Muscle layer of duodenum (tissue), 2 donors: ENCODE results near the gene CDK5R2.

Experiments used
- H3K27ac ChIP-seq: one replicate; pipeline ENCODE4 v1.7.0; 2013; ENCODE audit warnings: mild to moderate bottlenecking, low read length
- H3K27me3 ChIP-seq: one replicate; pipeline ENCODE4 v1.7.0; 2013; ENCODE audit warnings: low read depth, mild to moderate bottlenecking, control low read depth, low read length
- H3K36me3 ChIP-seq, 2 donors: one replicate each; pipeline ENCODE4 v1.7.0; 2013; ENCODE audit warnings: low read length in 2 of 2, control low read depth in 1 of 2, mild to moderate bottlenecking in 1 of 2; ENCODE audit not compliant: insufficient read depth in 2 of 2, control insufficient read depth in 1 of 2
- H3K4me1 ChIP-seq, 2 donors: one replicate each; pipeline ENCODE4 v1.7.0; 2013; ENCODE audit warnings: low read length in 2 of 2, mild to moderate bottlenecking in 2 of 2, control low read depth in 1 of 2, moderate library complexity in 1 of 2; ENCODE audit not compliant: insufficient read depth in 2 of 2, control insufficient read depth in 1 of 2
- H3K4me3 ChIP-seq, 2 donors: one replicate each; pipeline ENCODE4 v1.7.0; 2013; ENCODE audit warnings: low read length in 2 of 2, low read depth in 1 of 2, mild to moderate bottlenecking in 1 of 2
- H3K9me3 ChIP-seq, 2 donors: one replicate each; pipeline ENCODE4 v1.7.0; 2013; ENCODE audit warnings: low read length in 2 of 2, control low read depth in 1 of 2, mild to moderate bottlenecking in 1 of 2; ENCODE audit not compliant: control insufficient read depth in 1 of 2
- donor health status: healthy.

CDK5R2 gene

DNA sequence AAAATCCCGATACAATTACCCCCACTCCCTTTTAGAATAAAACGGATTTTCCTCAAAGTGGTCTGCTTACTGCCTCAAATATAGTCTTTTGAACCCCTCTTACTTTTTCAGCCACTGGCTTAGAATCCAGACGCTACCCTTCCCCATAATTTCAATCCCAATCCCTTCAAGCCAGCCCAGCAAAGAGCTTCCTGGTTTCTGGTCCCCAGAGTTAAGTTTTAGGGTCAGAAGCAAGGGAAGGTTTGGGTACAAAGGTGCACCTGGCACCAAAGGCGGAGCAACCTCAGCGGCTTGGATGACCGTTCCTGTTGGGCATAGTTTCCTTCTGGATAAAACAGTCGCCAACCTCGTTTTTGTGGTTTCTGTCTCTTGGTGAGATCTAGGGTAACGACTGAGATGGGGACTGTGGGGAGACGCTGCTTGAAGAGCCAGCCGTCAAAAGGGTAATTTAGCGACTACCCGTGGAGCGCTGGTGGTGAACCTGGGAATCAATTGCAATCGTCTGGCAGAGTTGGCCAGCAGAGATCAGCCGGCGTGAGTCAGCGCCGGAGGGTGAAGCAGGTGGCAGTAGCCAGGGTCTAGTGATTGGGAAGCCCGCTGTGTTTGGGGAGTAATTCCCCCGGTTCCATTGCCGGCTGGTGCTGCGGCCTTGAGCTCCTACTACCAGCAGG, 23.9 kb downstream of the CDK5R2 start:
- Histone ChIP-seq H3K9me3 (no peaks in the 10 kb centered on the region), H3K4me1 (peaks cover 0 to 52% of the 10 kb centered on the region in 2 donors), H3K27me3 (peaks cover 66% of the 10 kb centered on the region), H3K36me3 (no peaks in the 10 kb centered on the region), H3K4me3 (no peak overlapping the region), H3K27ac (no peak overlapping the region)

DNA sequence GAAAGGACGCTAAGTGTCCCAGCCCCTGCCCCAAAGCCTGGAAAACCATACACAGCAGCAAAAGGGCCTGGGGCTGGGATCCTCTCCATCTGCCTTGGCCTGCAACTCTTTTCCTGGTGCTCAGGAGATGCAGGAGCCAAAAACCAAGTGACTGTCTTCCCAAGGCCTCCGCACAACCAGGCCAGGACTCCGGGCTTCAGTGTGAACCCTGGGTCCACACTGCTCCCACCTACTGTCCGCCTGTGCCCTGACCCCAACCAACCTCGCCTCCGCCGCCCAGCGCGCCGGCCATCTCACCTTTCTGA, 24.4 kb downstream of the CDK5R2 start:
- H3K27ac ChIP-seq = no peak overlapping the region
- H3K36me3 ChIP-seq = no peaks in the 10 kb centered on the region
- no peaks in the 10 kb centered on the region for H3K9me3 ChIP-seq
- H3K4me3 ChIP-seq = peak overlapping the region in 1 of 2 donors; percentile 28
- peaks cover 0 to 52% of the 10 kb centered on the region in 2 donors for H3K4me1 ChIP-seq
- peaks cover 71% of the 10 kb centered on the region for H3K27me3 ChIP-seq

DNA sequence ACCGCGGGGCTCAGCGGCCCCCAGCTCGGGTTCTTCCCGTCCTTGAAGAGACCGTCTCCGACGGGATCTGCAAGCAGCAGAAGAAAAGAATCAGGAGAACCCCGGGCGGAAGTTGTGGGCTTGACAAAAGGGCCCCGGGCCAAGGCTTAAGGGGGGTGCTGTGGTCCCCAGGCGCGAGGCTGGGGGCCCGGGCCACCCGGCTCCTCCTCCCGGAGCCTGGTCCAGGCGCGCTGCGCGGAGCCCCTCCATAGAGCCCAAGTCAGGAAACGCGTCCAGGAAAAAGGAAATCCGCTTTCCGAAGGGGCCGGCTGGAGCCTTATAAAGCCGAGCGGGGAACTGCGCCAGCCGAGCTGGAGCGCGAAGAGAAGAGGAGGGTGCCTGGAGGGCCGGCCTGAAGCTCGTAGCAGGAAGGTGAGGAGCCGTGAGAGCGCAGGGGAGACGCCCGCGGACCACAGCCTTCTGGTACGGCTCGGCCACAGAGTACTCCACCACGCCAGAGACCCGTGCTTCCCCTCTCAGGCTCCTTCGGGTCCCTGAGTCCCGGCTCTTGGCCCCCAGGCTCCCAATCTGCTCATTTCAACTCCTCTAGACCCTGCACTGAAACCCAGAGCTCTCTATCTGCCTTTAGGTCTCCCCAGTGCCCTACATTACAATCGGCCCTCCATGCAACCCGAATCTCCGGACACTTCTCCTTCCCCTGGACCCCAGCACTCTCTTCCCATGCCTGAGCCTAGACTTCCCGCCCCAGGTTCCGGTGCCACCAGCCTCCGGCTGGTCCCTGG, 25.0 kb downstream of the CDK5R2 start:
- Histone ChIP-seq H3K4me1 (peaks cover 0 to 52% of the 10 kb centered on the region in 2 donors), H3K4me3 (peak overlapping the region in 1 of 2 donors; percentile 28)

DNA sequence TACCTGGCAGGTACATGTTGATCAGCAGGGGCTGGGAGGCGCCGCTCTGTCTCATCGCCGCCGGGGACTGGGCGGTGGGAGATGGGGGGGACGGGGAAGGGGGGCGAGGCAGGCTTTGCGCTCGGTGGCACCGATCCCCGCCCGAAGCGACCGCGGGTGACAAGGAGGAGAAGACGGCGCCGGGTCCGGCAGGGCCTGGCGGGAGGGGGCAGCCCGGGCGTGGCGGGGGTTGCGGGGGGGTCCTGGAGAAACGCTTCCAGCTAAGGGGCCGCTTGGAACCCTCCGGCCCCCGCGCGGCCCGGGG, 25.5 kb downstream of the CDK5R2 start, which contains the start of gene FEV:
Gene FEV, minus strand, starts transcription at position 164 of the 304 bp plus-strand sequence. Its CDS starts 109 bp downstream, at position 55.
- H3K4me1 ChIP-seq = peaks cover 0 to 47% of the 10 kb centered on the region in 2 donors
- H3K27me3 ChIP-seq = peaks cover 74% of the 10 kb centered on the region
- no peak within 1 kb of the TSS for H3K27ac ChIP-seq
- H3K4me3 ChIP-seq = peak within 1 kb of the TSS in 1 of 2 donors; percentile 28
- H3K9me3 ChIP-seq = no peaks in the 10 kb centered on the region
- no peaks in the 10 kb centered on the region for H3K36me3 ChIP-seq

More for the DNA sequence above, 25.0 kb downstream of the CDK5R2 start:
- Histone ChIP-seq H3K27me3 (peaks cover 76% of the 10 kb centered on the region), H3K27ac (no peak overlapping the region), H3K36me3 (no peaks in the 10 kb centered on the region), H3K9me3 (no peaks in the 10 kb centered on the region)

DNA sequence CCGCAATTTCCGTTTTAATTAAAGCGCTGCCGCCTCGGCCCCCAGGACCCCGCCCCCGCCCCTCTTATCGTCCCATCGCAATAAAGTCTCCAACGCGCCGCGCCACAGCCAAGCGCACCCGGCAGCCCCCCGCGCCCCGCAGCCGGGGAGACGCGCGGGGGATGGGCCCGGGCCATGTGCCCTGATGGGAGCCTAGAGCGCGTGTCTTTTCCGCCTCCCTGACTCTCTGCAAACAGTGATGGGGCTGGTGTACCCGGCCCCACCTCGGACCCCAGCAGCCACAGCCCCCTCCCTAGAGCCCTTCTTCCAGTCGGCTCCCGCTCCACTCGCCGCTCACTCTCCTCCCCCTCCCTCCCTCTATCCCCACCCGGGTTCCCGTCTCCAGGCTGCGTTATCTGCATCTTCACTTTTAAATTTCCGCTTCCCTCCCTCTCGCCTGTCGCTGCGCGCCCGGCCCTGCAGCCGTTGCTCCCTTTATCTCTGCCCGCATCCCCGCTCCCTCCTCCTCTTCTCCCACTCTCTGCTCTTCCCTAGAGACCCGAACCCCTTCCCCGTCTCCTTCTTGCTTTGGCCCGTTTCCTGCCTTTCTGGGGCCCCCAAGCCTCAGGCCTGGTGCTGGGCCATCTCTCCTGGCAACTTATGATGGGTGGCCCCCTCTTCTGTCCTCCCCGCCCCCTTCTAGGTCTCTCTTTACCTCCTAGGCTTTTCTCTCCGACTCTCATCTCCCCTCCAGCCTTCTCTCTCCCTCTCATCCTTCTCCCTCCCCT, 26.0 kb downstream of the CDK5R2 start:
- no peak overlapping the region for H3K27ac ChIP-seq
- H3K4me1 ChIP-seq = peaks cover 0 to 43% of the 10 kb centered on the region in 2 donors
- peaks cover 74% of the 10 kb centered on the region for H3K27me3 ChIP-seq
- H3K36me3 ChIP-seq = no peaks in the 10 kb centered on the region
- no peaks in the 10 kb centered on the region for H3K9me3 ChIP-seq
- H3K4me3 ChIP-seq = no peak overlapping the region

DNA sequence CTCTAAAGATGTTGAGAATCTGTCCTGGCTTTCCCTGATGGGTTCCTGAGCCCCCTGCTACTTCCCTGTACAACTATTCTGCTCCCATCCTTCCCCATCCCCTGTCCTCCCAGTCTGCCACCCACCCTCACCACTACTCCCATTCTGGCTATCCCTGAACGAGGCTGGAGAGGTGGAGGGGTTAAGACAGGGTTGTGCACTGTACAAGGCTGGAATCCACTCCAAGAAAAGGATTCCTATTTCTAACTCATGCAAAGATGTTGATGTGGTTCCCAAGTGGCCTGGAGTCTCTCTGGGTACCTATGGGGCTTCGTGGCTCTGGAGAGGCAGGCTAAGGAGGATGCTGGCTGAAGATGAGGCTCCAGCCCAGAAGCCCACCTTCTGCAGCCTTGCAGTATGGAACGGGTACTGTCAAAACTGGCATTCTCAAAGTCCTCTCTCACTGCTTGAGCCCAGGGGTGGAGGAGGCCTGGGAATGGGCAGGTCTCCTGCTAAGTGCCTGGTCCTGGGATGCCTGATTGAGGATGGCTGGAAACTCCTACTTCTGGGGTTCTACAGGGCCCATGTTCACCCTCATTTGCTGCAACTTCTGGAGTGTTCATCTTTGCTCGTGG, 26.8 kb downstream of the CDK5R2 start:
- H3K27ac ChIP-seq = no peak overlapping the region
- no peaks in the 10 kb centered on the region for H3K36me3 ChIP-seq
- H3K4me3 ChIP-seq = no peak overlapping the region
- H3K4me1 ChIP-seq = peaks cover 0 to 37% of the 10 kb centered on the region in 2 donors
- peaks cover 76% of the 10 kb centered on the region for H3K27me3 ChIP-seq
- no peaks in the 10 kb centered on the region for H3K9me3 ChIP-seq

DNA sequence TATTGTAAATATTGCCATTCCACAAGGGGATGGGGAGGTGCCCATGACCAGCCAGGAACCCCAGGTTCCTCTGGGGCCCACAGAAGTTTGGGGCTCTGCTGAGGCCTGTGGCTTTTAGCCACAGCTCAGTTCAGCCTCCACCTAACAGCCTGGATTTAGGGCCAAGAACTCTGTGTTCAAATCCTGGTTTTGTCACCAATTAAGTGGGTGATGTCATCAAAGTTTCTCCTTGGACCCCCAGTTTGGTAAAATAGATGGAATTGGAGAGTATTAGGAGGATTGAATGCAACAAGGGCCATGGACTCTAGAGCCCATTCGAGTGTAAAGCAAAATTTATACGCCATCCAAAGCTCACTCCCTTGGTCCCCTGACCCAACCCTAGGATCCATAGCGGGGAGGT, 28.7 kb downstream of the CDK5R2 start:
- H3K36me3 ChIP-seq = no peaks in the 10 kb centered on the region
- no peaks in the 10 kb centered on the region for H3K9me3 ChIP-seq
- no peak overlapping the region for H3K4me3 ChIP-seq
- H3K27me3 ChIP-seq = peaks cover 80% of the 10 kb centered on the region
- peaks cover 0 to 28% of the 10 kb centered on the region in 2 donors for H3K4me1 ChIP-seq
- H3K27ac ChIP-seq = no peak overlapping the region

DNA sequence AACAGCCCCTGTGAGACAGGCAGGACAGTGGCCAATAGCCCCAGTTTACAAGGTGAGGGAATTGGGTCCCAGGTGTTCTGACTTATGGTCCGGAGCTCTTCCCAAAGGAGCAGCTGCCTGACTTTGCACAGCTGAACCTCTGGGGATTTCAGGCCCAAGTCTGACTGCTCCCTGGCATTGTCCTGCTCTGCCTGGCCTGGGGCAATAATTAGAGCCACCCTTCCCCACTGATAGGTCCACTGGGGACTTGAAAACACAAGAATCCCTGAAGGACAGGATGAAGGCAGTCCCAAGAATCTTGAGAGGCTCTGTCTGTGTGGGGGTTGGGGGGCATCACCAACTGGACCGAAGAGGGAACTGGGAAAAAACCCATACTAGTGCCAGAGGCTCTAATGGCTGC, 29.2 kb downstream of the CDK5R2 start:
- no peak overlapping the region for H3K4me3 ChIP-seq
- H3K27ac ChIP-seq = no peak overlapping the region
- H3K4me1 ChIP-seq = peaks cover 1 to 32% of the 10 kb centered on the region in 2 donors
- H3K9me3 ChIP-seq = no peaks in the 10 kb centered on the region
- peaks cover 80% of the 10 kb centered on the region for H3K27me3 ChIP-seq
- H3K36me3 ChIP-seq = no peaks in the 10 kb centered on the region

DNA sequence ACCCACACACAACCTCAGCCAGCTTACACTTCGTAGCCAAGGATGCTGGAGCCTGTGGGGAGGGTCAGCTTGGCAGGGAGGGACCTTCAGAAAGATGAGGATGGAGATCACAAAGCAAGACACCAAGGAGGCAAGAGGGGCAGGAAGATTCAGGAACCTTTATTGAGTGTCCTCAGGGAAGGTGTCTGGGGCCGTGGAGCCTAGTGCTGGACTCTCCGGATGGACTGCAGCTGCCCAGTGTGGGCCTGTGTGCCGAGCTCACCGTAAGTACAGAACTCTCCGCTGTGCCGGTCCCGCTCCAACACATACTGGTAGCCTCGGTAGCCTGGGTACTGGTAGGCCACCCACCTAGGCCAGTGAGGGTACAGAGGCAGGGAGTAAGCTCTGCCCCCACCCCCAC, 30.6 kb downstream of the CDK5R2 start:
- peaks cover 80% of the 10 kb centered on the region for H3K27me3 ChIP-seq
- peaks cover 3 to 28% of the 10 kb centered on the region in 2 donors for H3K4me1 ChIP-seq
- H3K27ac ChIP-seq = no peak overlapping the region

DNA sequence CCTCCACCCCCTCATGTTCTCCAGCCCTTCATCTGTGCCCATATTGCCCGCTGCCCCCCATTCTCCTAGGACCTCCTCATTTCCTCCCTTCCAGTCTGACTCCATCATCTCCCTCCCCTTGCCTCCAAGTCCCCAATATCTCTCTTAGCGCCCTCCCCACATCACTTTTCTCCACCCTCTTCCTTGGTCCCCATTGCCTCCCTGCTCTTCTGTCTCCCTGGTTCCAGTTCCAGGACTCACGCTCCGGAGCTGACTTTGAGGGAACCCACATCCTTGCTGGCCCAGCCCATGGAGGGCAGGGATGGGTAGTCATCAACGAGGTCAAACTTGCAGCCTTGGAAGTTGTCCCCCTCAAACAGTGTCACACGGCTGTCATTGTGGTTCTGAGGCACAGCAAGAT, 31.1 kb downstream of the CDK5R2 start:
- H3K27ac ChIP-seq = no peak overlapping the region
- peaks cover 3 to 24% of the 10 kb centered on the region in 2 donors for H3K4me1 ChIP-seq
- no peaks in the 10 kb centered on the region for H3K9me3 ChIP-seq

More for the DNA sequence above, 30.6 kb downstream of the CDK5R2 start:
- H3K9me3 ChIP-seq = no peaks in the 10 kb centered on the region
- H3K4me3 ChIP-seq = no peak overlapping the region
- H3K36me3 ChIP-seq = no peaks in the 10 kb centered on the region

DNA sequence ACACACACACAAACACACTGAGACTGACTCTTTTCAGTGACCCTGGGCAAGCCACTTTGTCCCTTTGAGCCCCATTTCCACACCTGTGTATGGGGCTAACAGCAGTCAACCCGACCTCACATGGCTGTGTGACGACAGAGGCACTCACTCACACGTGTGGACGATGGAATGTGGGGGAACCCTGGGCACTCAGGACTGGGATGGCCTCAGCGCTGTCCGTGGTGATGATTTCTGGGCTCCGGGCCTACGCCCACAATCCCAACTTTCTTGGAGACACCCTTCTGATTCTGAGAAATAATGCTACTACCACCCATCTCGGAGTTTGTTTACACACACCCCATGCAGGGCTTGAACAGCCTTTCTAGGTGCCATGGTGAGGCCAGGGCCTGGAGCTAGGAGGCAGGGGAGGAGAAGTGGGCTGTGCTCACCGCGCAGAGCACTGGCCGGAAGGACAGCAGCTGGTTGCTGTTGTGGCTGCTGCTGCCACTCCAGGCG, 32.3 kb downstream of the CDK5R2 start:
- Histone ChIP-seq H3K4me1 (peaks cover 3 to 31% of the 10 kb centered on the region in 2 donors), H3K9me3 (no peaks in the 10 kb centered on the region), H3K36me3 (no peaks in the 10 kb centered on the region), H3K4me3 (no peak overlapping the region), H3K27me3 (peaks cover 78% of the 10 kb centered on the region), H3K27ac (no peak overlapping the region)

More for the DNA sequence above, 31.1 kb downstream of the CDK5R2 start:
- Histone ChIP-seq H3K27me3 (peaks cover 85% of the 10 kb centered on the region), H3K4me3 (no peak overlapping the region), H3K36me3 (no peaks in the 10 kb centered on the region)
